Measurements from ENCODE around the gene GPR52.

The GPR52 gene

DNA sequence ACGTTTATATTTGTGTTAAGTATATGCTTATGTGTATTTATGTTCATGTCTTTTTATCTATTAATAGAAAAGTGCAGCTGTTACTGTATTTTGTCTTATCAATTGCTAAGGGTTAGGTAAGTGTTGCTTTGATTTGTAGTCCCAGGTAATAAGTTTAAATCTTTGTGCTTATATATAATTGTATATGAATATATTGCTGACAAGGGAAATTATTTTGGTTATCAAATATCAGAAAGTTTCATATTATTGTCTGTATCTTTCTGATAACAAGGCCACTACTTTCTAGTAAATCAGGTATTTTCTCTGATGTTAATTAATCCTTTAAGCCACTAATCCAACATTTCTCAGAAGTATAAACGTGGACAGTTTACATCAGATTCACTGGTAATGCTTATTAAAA lies 21.3 kb downstream of the GPR52 start:
- DNase-seq, result no peak

DNA sequence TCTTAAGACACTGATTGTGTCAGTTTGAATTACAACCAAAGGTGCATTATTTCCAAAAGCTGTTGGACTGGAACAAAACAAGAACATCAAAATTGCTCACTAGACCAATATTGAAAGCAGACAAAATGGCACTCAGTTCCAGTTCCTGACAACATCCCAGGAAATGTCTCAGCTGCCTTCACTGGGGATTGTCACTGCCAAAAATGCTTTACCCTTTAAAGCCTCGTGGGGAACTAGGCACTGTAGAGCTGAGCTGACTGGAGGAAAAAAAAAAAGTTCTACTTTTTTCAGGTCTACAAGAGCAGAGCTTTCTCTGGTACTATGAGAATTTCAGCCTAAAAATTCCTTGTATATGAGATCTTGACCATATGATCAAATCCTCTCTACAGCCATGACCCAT lies 21.9 kb downstream of the GPR52 start:
- DNase-seq, result no peak

GRCh38 chr1:174479281-174479680 lies 31.5 kb downstream of the GPR52 start:
- no peak for DNase-seq

DNA sequence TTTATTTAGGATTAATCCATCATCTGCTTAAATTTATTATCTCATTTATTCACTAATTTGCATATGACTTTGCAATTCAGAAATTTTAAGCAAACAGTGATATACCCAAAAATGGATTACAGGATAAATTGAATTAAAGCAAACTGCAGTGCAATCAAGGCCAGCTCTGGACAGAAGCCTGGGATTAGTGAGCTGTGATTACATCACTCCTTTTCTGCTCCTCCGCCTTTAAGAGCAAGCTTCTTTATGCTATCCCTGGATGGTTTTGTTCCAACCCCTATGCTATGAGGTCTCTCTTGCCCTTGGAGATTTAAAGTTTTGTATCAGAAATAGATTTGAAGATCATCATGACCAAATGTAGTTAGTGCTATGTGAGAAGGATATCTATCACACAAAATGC lies 32.6 kb downstream of the GPR52 start:
- no peak for DNase-seq

DNA sequence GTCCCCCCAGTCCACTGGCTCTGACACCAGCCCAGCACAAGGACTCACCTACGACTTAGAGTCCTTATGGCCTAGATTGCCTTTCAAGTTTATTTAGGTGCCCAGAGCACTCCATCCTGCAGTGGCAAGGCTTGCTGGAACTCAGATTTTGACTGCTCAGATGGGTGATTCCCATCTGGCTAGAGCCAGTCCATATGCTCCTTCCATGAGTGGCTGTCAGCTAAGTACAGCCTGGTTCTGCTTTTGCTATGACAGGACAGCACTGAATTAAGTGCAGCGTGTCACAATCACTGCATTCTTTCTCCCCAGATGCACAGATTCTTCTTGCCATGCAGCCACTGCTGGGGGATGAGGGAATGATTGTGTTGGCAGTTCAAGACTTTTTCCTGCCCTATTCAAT lies 43.8 kb downstream of the GPR52 start:
- no peak for DNase-seq

GRCh38 chr1:174497478-174497877 lies 49.7 kb downstream of the GPR52 start:
- no peak for DNase-seq

Measured in hematopoietic multipotent progenitor cell treated with erythropoietin and hydrocortisone succinate and interleukin-3 and kit ligand, for 4 days (in vitro differentiated cells).